B cell (primary cell): ENCODE measurements around the gene MEN1. TPM values are rescaled to one million over a fixed set of nuclear protein-coding genes. Genes with fewer than 3 reads are reported as not detected.

Source experiments
- ATAC-seq: fragments of 200-7000 bp; cut with Tn5 transposase; one replicate; pipeline ENCODE4 v1.10.0; 2021; ENCODE audit warnings: low read depth, mild to moderate bottlenecking, moderate number of reproducible peaks, moderate library complexity
- CTCF ChIA-PET: fragments of 350-600 bp; sonication (Branson Sonifier 250); formaldehyde crosslinking; loops from one replicate; lab custom pipeline; 2021; ENCODE audit warnings: antibody characterized with exemption, inconsistent platforms; lab: Charles Lee
- POLR2A ChIA-PET: fragments of 350-600 bp; sonication (Branson Sonifier 250); formaldehyde crosslinking; loops from one replicate; lab custom pipeline; 2021; ENCODE audit warnings: antibody characterized with exemption; lab: Charles Lee
- DNase-seq: peaks from one replicate; pipeline ENCODE4 v3.0.0; 2013
- H2AFZ ChIP-seq: 2 replicates; pipeline ENCODE4 v1.6.1; 2012; ENCODE audit warnings: mild to moderate bottlenecking, low read depth, low read length; ENCODE audit not compliant: insufficient read depth, poor library complexity, severe bottlenecking
- H3K27ac ChIP-seq, 2 donors: 1 replicate in 1 of 2; 2 replicates in 1 of 2; pipeline ENCODE4 v1.5.1; 2012 to 2013; ENCODE audit warnings: low read length in 2 of 2, mild to moderate bottlenecking in 2 of 2, moderate library complexity in 1 of 2
- H3K27me3 ChIP-seq, 4 experiments: fragments of 200-600 bp in 1 of 4; sonication (generic) in 1 of 4; replicated peaks in 1 of 4; 1 replicate in 2 of 4; 2 replicates in 2 of 4; pipeline versions ENCODE4 v1.6.1 to v1.7.0; 2013 to 2016; ENCODE audit warnings: low read length in 3 of 4, mild to moderate bottlenecking in 2 of 4, mixed read lengths in 1 of 4, moderate library complexity in 1 of 4; ENCODE audit not compliant: insufficient read depth in 4 of 4, control insufficient read depth in 3 of 4; ENCODE audit errors: control extremely low read depth in 1 of 4
- H3K36me3 ChIP-seq, 2 experiments: replicated peaks in 1 of 2; 1 replicate in 1 of 2; 2 replicates in 1 of 2; pipeline versions ENCODE4 v1.6.1 to v1.7.1; 2013; ENCODE audit warnings: low read length in 1 of 2; ENCODE audit not compliant: insufficient read depth in 2 of 2, control insufficient read depth in 1 of 2; ENCODE audit errors: control extremely low read depth in 1 of 2, extremely low read depth in 1 of 2
- H3K4me1 ChIP-seq, 2 donors: fragments of 200-600 bp in 1 of 2; sonication (generic) in 1 of 2; 1 replicate in 1 of 2; 2 replicates in 1 of 2; pipeline versions ENCODE4 v1.5.1 to v1.6.1; 2013 to 2017; ENCODE audit warnings: low read length in 2 of 2; ENCODE audit not compliant: control insufficient read depth in 2 of 2, insufficient read depth in 2 of 2
- H3K4me2 ChIP-seq: replicated peaks from 2 replicates; pipeline ENCODE3; 2012; ENCODE audit warnings: mild to moderate bottlenecking, low read depth, low read length; ENCODE audit not compliant: poor library complexity, severe bottlenecking
- H3K4me3 ChIP-seq, 5 experiments: fragments of 200-600 bp in 1 of 5; sonication (generic) in 1 of 5; 1 replicate in 3 of 5; 2 replicates in 2 of 5; pipeline versions ENCODE4 v1.5.1 to v1.7.0; 2011 to 2016; ENCODE audit warnings: low read length in 4 of 5, mild to moderate bottlenecking in 4 of 5, low read depth in 2 of 5, control low read depth in 1 of 5, moderate library complexity in 1 of 5; ENCODE audit not compliant: insufficient read depth in 1 of 5; ENCODE audit errors: control extremely low read depth in 1 of 5, extremely low read depth in 1 of 5
- H3K79me2 ChIP-seq: fragments of 200-600 bp; sonication (generic); one replicate; pipeline ENCODE4 v1.6.0; 2016; ENCODE audit warnings: low read length; ENCODE audit not compliant: control insufficient read depth, insufficient read depth
- H3K9ac ChIP-seq: fragments of 200-600 bp; sonication (generic); 2 replicates; pipeline ENCODE4 v1.6.1; 2017; ENCODE audit warnings: mild to moderate bottlenecking, low read length, moderate library complexity
- H3K9me3 ChIP-seq, 3 donors: one replicate each; pipeline versions ENCODE4 v1.6.1 to v1.7.1; 2013; ENCODE audit warnings: low read length in 2 of 3; ENCODE audit not compliant: control insufficient read depth in 2 of 3, insufficient read depth in 1 of 3; ENCODE audit errors: control extremely low read depth in 1 of 3
- H4K20me1 ChIP-seq: 2 replicates; pipeline ENCODE4 v1.6.0; 2012; ENCODE audit warnings: mild to moderate bottlenecking, low read length; ENCODE audit not compliant: insufficient read depth, control insufficient read depth, poor library complexity, severe bottlenecking
- H3K27ac Mint-ChIP-seq: one replicate; pipeline ENCODE4 v1.8.0; 2021; ENCODE audit warnings: mixed read lengths
- H3K27me3 Mint-ChIP-seq: one replicate; pipeline ENCODE4 v1.8.0; 2021; ENCODE audit warnings: mixed read lengths
- H3K4me1 Mint-ChIP-seq: one replicate; pipeline ENCODE4 v1.8.0; 2021; ENCODE audit warnings: mixed read lengths
- H3K4me3 Mint-ChIP-seq: one replicate; pipeline ENCODE4 v1.8.0; 2021; ENCODE audit warnings: mixed read lengths
- H3K9me3 Mint-ChIP-seq: one replicate; pipeline ENCODE4 v1.8.0; 2022; ENCODE audit warnings: mixed read lengths; ENCODE audit not compliant: insufficient read depth
- EZH2 ChIP-seq: IDR thresholded peaks from 2 replicates; pipeline ENCODE4 v1.6.1; 2012; ENCODE audit warnings: borderline replicate concordance, low read depth, mild to moderate bottlenecking, moderate library complexity, low read length; ENCODE audit not compliant: insufficient read depth, poor library complexity, severe bottlenecking
- WGBS: methylation state at CpG from one replicate; pipeline ENCODE4 v1.1.5; 2013; ENCODE audit warnings: missing lambda C conversion rate; ENCODE audit not compliant: insufficient coverage; 5-methylcytosine and 5-hydroxymethylcytosine counted together
- intact Hi-C: fragments of 100-400 bp; cut with micrococcal nuclease; formaldehyde crosslinking; loops from one replicate; pipeline ENCODE4 v1.10.0; 2022
- polyA plus RNA-seq: library from polyadenylated mRNA; depleted of rRNA; stranded (reverse); fragments of >200 nt; gene quantifications from 2 replicates; pipeline ENCODE4 v1.2.3, GENCODE V29; 2012
- total RNA-seq, 2 donors: library from RNA; stranded (reverse); fragments of 120-200 nt in 1 of 2; gene quantifications; 1 replicate in 1 of 2; 2 replicates in 1 of 2; pipeline versions ENCODE4 v1.2.3 to v1.2.4, GENCODE V29; 2013 to 2022
- TF ChIP-seq, protein P1 (sequence below): fragments of 200-600 bp; IDR thresholded peaks from one replicate; pipeline ENCODE4 v1.8.0; 2022; ENCODE audit warnings: antibody characterized with exemption, mild to moderate bottlenecking

Gene MEN1
- total and polyA plus RNA-seq, 2 donors (not counting 1 experiment from before 2014, with no cell fraction given), result 48.2 to 68.5 TPM

DNA sequence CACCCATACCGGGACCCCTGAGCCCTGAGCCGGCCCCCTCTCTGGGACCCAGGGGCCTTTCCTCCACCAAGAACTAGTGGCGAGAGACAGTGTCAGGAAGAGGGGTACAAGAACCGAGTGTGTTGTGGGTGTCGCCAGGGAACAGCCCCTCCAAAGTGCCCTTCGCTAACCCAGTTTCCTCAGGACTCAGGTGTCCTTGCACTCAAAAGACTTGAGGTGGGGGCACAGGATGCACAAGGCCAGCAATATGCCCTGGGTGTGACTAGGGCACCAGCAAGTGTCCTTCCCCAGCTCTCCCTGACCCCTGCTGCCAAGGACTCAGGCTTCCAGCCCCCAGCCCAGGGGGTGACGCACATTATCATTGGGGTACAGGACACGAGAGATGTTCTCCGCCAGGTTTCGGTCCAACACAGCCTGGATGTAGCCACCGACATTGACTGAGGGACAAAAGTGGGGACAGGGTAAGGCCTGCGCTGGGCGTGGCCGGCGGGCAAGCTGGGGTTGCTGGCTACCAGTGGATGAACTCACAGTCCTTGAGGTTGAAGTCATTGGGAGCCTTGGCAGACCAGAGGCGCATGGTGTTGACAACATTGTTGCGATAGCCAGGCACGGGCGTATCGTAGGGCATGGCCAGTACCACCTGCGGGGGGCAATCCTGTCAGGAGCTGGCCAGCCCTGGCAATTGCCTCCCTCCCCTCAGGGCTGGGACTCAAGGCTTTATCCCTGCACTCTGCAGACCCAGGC lies 55.3 kb downstream of the MEN1 start:
- 97% methylated on average over 19 of the region's 21 CpGs for WGBS
- peaks cover 10 to 26% of the 10 kb centered on the region in 2 donors for H3K4me1 ChIP-seq
- no peak overlapping the region for H3K4me3 ChIP-seq
- no peak for DNase-seq
- ATAC-seq, result no peak
- intact Hi-C loops, result no loop called here
- peaks cover 36% of the 10 kb centered on the region for H3K4me1 Mint-ChIP-seq
- peaks cover 77% of the 10 kb centered on the region for H3K79me2 ChIP-seq
- no peak overlapping the region for H3K27ac ChIP-seq
- H2AFZ ChIP-seq, result no peak overlapping the region
- H3K9ac ChIP-seq, result no peak overlapping the region
- H3K36me3 ChIP-seq, result peaks cover 0 to 27% of the 10 kb centered on the region in 2 experiments
- TF ChIP-seq, protein P1, sequence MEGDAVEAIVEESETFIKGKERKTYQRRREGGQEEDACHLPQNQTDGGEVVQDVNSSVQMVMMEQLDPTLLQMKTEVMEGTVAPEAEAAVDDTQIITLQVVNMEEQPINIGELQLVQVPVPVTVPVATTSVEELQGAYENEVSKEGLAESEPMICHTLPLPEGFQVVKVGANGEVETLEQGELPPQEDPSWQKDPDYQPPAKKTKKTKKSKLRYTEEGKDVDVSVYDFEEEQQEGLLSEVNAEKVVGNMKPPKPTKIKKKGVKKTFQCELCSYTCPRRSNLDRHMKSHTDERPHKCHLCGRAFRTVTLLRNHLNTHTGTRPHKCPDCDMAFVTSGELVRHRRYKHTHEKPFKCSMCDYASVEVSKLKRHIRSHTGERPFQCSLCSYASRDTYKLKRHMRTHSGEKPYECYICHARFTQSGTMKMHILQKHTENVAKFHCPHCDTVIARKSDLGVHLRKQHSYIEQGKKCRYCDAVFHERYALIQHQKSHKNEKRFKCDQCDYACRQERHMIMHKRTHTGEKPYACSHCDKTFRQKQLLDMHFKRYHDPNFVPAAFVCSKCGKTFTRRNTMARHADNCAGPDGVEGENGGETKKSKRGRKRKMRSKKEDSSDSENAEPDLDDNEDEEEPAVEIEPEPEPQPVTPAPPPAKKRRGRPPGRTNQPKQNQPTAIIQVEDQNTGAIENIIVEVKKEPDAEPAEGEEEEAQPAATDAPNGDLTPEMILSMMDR, result no peak
- no peak for TF ChIP-seq EZH2
- H3K27me3 ChIP-seq, result no peaks in the 10 kb centered on the region
- ChIA-PET POLR2A (interaction anchor here (1.6 kb wide), 1 partner anchor 10 kb away, joined by 8 read pairs; no protein-coding TSS in a partner anchor), CTCF (no interaction called here)
- no peaks in the 10 kb centered on the region for H3K9me3 ChIP-seq
- no peak overlapping the region for H3K4me3 Mint-ChIP-seq
- no peaks in the 10 kb centered on the region for H3K27me3 Mint-ChIP-seq
- no peak overlapping the region for H3K4me2 ChIP-seq
- no peaks in the 10 kb centered on the region for H3K9me3 Mint-ChIP-seq
- H4K20me1 ChIP-seq, result no peaks in the 10 kb centered on the region
- H3K27ac Mint-ChIP-seq, result peak overlapping the region; percentile 53
